ENCODE data around the gene FOXJ3. TPM values are rescaled to one million over a fixed set of nuclear protein-coding genes. Genes with fewer than 3 reads are reported as not detected.

FOXJ3 gene
- total and polyA plus RNA-seq, 2 of the 13 experiments (the other 11 are each of a cell fraction or from before 2014, with no cell fraction given): 16.6 to 48.5 TPM

GRCh38 chr1:42313970-42314369 lies 21.1 kb downstream of the FOXJ3 start (continued):
- no peak for TF ChIP-seq ZNF30 (CRISPR knock-in tag; IDR thresholded peaks at IDR 0.05)
- no peak for TF ChIP-seq ZNF180 (CRISPR knock-in tag; IDR thresholded peaks at IDR 0.05; ENCODE audit: borderline replicate concordance, low read depth)
- no peak for TF ChIP-seq ZNF703 (CRISPR knock-in tag; IDR thresholded peaks at IDR 0.05; ENCODE audit: borderline replicate concordance)
- TF ChIP-seq ZNF329 (CRISPR knock-in tag; IDR thresholded peaks at IDR 0.05; ENCODE audit: low read depth): no peak

- Histone ChIP-seq H4K20me1 (ENCODE audit: insufficient read depth, low read length) (peaks cover 25% of the 10 kb centered on the region), H3K27me3 (ENCODE audit: control insufficient read depth in 1 of 2, insufficient read depth in 2 of 2, low read length in 2 of 2) (no peaks in the 10 kb centered on the region), H3K4me2 (ENCODE audit: low read depth, low read length) (no peak overlapping the region), H3K4me1 (ENCODE audit: insufficient read depth, low read length) (peaks cover 60% of the 10 kb centered on the region), H2AFZ (ENCODE audit: low read length) (no peak overlapping the region), H3K79me2 (ENCODE audit: insufficient read depth, low read length) (peaks cover 84% of the 10 kb centered on the region), H3K27ac (ENCODE audit: extremely low read length, insufficient read depth, low read length) (no peak overlapping the region), H3K36me3 (replicated peaks in 1 of 2; ENCODE audit: control insufficient read depth in 1 of 2, insufficient read depth in 2 of 2, low read length in 2 of 2) (peaks cover 2 to 9% of the 10 kb centered on the region in 2 experiments; a peak in 3 of 5 replicates), H3K9ac (ENCODE audit: insufficient read depth, low read depth, low read length) (no peak overlapping the region), H3K4me3 (replicated peaks in 1 of 3; ENCODE audit: insufficient read depth in 1 of 3, low read depth in 2 of 3, low read length in 3 of 3) (no peak overlapping the region), H3K9me3 (ENCODE audit: low read length) (no peaks in the 10 kb centered on the region)
- 79% methylated on average over 7 of the region's 7 CpGs for WGBS (ENCODE audit: low lambda C conversion rate)
- intact Hi-C loops (cut with micrococcal nuclease; ENCODE audit: unreplicated experiment): no loop called here
- FAIRE-seq (no peak), ATAC-seq (no peak), DNase-seq (ENCODE audit: low spot score) (no peak)
- in situ Hi-C loops (cut with HindIII; ENCODE audit: extremely low pct_ligation_motif_present, low pct_unique_long_range_greater_than_20kb): no loop called here
- ChIA-PET CTCF (ENCODE audit: low intra/inter-chr PET ratio, low total read pairs) (no interaction called here), POLR2A (no interaction called here)
- no peak for TF ChIP-seq ZNF75D (CRISPR knock-in tag; IDR thresholded peaks at IDR 0.05; ENCODE audit: borderline replicate concordance)
- no peak for TF ChIP-seq ZUFSP (CRISPR knock-in tag; IDR thresholded peaks at IDR 0.05; ENCODE audit: borderline replicate concordance)
- no peak for TF ChIP-seq ZBTB46 (CRISPR knock-in tag; IDR thresholded peaks at IDR 0.05; ENCODE audit: borderline replicate concordance)
- TF ChIP-seq ZNF256 (CRISPR knock-in tag; conservative IDR thresholded peaks at IDR 0.05): no peak
- TF ChIP-seq CEBPB (IDR thresholded peaks at IDR 0.05; ENCODE audit: borderline replicate concordance, low read depth, low read length): no peak
- no peak for TF ChIP-seq ZNF292 (CRISPR knock-in tag; IDR thresholded peaks at IDR 0.05; ENCODE audit: borderline replicate concordance, low read depth)
- no peak for TF ChIP-seq MIER3 (CRISPR knock-in tag; IDR thresholded peaks at IDR 0.05; ENCODE audit: borderline replicate concordance)
- no peak for TF ChIP-seq PPARG (CRISPR knock-in tag; conservative IDR thresholded peaks at IDR 0.05)
- no peak for TF ChIP-seq MAX (IDR thresholded peaks at IDR 0.05)
- TF ChIP-seq ZMAT3 (CRISPR knock-in tag; conservative IDR thresholded peaks at IDR 0.05): no peak
- no peak for TF ChIP-seq TOPORS (CRISPR knock-in tag; IDR thresholded peaks at IDR 0.05)
- no peak for TF ChIP-seq ZNF317 (CRISPR knock-in tag; IDR thresholded peaks at IDR 0.05)
- no peak for TF ChIP-seq ZKSCAN5 (CRISPR knock-in tag; IDR thresholded peaks at IDR 0.05)
- TF ChIP-seq HDAC1 (CRISPR knock-in tag; IDR thresholded peaks at IDR 0.05): no peak
- no TSS peak for BruUV-seq (replicated peaks)
Observed at GRCh38 chr1:42312576-42313212, 22.3 kb downstream of the FOXJ3 start.
